Measurements from ENCODE around the gene SOCS1. TPM values are rescaled to one million over a fixed set of nuclear protein-coding genes. Genes with fewer than 3 reads are reported as not detected.

SOCS1 gene
- total and polyA plus RNA-seq, 2 of the 8 experiments (the other 6 are each of a cell fraction or from before 2014, with no cell fraction given), result 21.0 to 48.9 TPM

GRCh38 chr16:11241480-11242204, 14.4 kb downstream of the SOCS1 start:
- Histone ChIP-seq H3K27me3 (replicated peaks in 1 of 4; ENCODE audit: control insufficient read depth in 3 of 4, extremely low read depth in 1 of 4, insufficient read depth in 3 of 4, low read length in 3 of 4) (no peaks in the 10 kb centered on the region), H2BK5ac (ENCODE audit: low read depth, low read length) (no peak overlapping the region), H3K9ac (replicated peaks in 1 of 4; ENCODE audit: extremely low read depth in 1 of 4, low read depth in 3 of 4, low read length in 3 of 4) (no peak overlapping the region), H3K4me3 (ENCODE audit: extremely low read depth in 1 of 4, insufficient read depth in 2 of 4, low read depth in 3 of 4, low read length in 4 of 4) (no peak overlapping the region), H3K36me3 (ENCODE audit: control insufficient read depth in 2 of 4, insufficient read depth in 4 of 4, low read length in 3 of 4) (no peaks in the 10 kb centered on the region), H2BK120ac (replicated peaks; ENCODE audit: low read depth, low read length) (no peak overlapping the region), H3K56ac (replicated peaks; ENCODE audit: insufficient read length, low read depth, low read length) (no peak overlapping the region), H4K5ac (ENCODE audit: insufficient read length, low read depth, low read length) (no peak overlapping the region), H2BK20ac (ENCODE audit: low read length) (no peak overlapping the region), H3K9me3 (ENCODE audit: insufficient read depth in 2 of 2, low read depth in 1 of 2, low read length in 1 of 2) (0 out of 4 replicates have a peak, but pooled peaks cover 0 to 3% of the 10 kb centered on the region in 2 experiments), H3K79me1 (ENCODE audit: low read depth, low read length) (no peaks in the 10 kb centered on the region), H4K91ac (replicated peaks; ENCODE audit: insufficient read length, low read length) (no peak overlapping the region), H3K18ac (ENCODE audit: extremely low read depth, low read length) (no peak overlapping the region), H2AK5ac (ENCODE audit: low read depth, low read length) (no peak overlapping the region), H3K27ac (ENCODE audit: low read depth, low read length) (no peak overlapping the region), H3K23ac (ENCODE audit: insufficient read length) (no peak overlapping the region), H3K4me2 (ENCODE audit: insufficient read depth in 1 of 2, low read depth in 2 of 2, low read length in 2 of 2) (no peak overlapping the region), H3K14ac (ENCODE audit: insufficient read length) (no peak overlapping the region), H3K4ac (replicated peaks; ENCODE audit: insufficient read length, low read depth, low read length) (no peak overlapping the region), H2BK12ac (ENCODE audit: low read depth, low read length) (no peak overlapping the region), H4K20me1 (replicated peaks in 1 of 2; ENCODE audit: control insufficient read depth in 1 of 2, insufficient read depth in 2 of 2, low read length in 2 of 2) (no peaks in the 10 kb centered on the region), H2AFZ (ENCODE audit: low read length) (no peak overlapping the region), H3K79me2 (ENCODE audit: control insufficient read depth in 1 of 2, insufficient read depth in 2 of 2, low read length in 2 of 2) (no peaks in the 10 kb centered on the region), H4K8ac (ENCODE audit: extremely low read depth, insufficient read depth, low read length) (no peak overlapping the region), H2BK15ac (ENCODE audit: low read length) (peak overlapping the region; percentile 88; the same call in 1 of the 2 replicates), H3K23me2 (ENCODE audit: low read depth, low read length) (no peaks in the 10 kb centered on the region; the same call in 1 of the 2 replicates), H3K4me1 (replicated peaks in 1 of 4; ENCODE audit: control insufficient read depth in 3 of 4, insufficient read depth in 4 of 4, low read length in 3 of 4) (peaks cover 0 to 6% (median 3%) of the 10 kb centered on the region in 4 experiments; a peak in 2 of 7 replicates)
- ChIA-PET CTCF (ENCODE audit: partially characterized antibody) (interaction anchor here (0.7 to 1.6 kb wide), 6 partner anchors 8 to 130 kb away, joined by 3 to 5 read pairs (median 4); partner anchors contain the start of gene SOCS1), POLR2A (ENCODE audit: partially characterized antibody) (interaction anchor here (1.2 to 3.5 kb wide), 4 partner anchors 8 to 15 kb away, joined by 4 to 21 read pairs (median 8); no protein-coding TSS in a partner anchor)
- WGBS, 2 experiments (ENCODE audit: extremely low coverage in 1 of 2, insufficient coverage in 1 of 2, insufficient read length in 1 of 2, insufficient replicate concordance in 2 of 2, low coverage in 1 of 2, low lambda C conversion rate in 2 of 2, missing lambda C conversion rate in 1 of 2), result 90% methylated on average over 5 of the region's 5 CpGs; no CpG with 5 or more reads in 1 of the 2 experiments
- no peak for FAIRE-seq
- no peak for DNase-seq (ENCODE audit: low read depth in 1 of 2, low spot score in 2 of 2)

All from H1 (cell line).